ENCODE data around the gene CRIM1. TPM values are rescaled to one million over a fixed set of nuclear protein-coding genes. Genes with fewer than 3 reads are reported as not detected.
A peak's percentile ranks its signal among the peaks of the same experiment; 100 is the strongest.

CRIM1 gene
- total and polyA plus RNA-seq, 2 experiments from 2014 or later: 10.5 to 36.4 TPM

DNA sequence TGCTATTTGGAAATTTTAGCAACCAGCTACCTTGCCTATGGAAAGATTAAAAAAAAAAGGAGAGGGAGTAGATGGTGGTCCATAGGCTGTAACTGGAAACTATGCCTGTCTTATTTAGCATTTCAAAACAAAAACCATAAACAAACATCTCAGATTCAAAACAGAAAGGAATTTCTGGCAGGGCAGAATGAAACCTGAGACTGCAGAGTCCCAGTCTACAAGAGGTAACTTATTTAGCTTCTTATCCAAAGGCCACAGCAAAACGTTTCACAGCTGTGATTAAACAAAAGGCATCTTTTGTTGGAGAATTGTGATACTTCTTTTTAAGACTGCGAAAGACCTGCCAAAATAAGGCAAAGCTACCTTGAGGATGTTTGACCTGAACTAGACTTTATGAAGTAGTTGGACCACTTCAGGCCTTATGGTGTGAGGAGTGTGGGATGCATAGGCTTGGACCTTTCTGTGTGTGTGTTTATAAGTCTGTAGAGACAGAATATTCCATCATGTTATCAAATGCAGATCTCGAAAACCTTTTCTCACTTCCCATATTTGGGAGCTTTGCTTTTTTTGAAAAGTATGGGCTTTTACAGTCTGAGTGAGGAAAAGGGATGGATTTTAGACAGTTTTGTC, 11.0 kb downstream of the CRIM1 start:
- peak overlapping the region; percentile 34 for H3K4me3 ChIP-seq
- H3K27me3 Mint-ChIP-seq (ENCODE audit: insufficient read depth, low read depth, poor library complexity): no peaks in the 10 kb centered on the region
- H3K9me2 ChIP-seq (ENCODE audit: insufficient read depth): no peaks in the 10 kb centered on the region
- no peaks in the 10 kb centered on the region for H3K27me3 ChIP-seq (ENCODE audit: insufficient read depth)
- H3K27ac ChIP-seq (ENCODE audit: low read depth): peak overlapping the region; percentile 75
- peak overlapping the region; percentile 61 for H3K4me2 ChIP-seq
- H2AFZ ChIP-seq: no peak overlapping the region
- peak; percentile 55 for DNase-seq (ENCODE audit: low spot score)
- no peaks in the 10 kb centered on the region for H3F3A ChIP-seq (replicated peaks; ENCODE audit: low read depth)
- peak overlapping the region; percentile 4; the same call in 1 of the 2 replicates for H3K27ac Mint-ChIP-seq
- H3K79me2 ChIP-seq (replicated peaks; ENCODE audit: insufficient read depth): peaks cover 100% of the 10 kb centered on the region
- no peaks in the 10 kb centered on the region for H3K36me3 ChIP-seq (ENCODE audit: insufficient read depth)
- H3K36me3 Mint-ChIP-seq (ENCODE audit: low read depth): no peaks in the 10 kb centered on the region
- ATAC-seq: no peak; the same call in 2 of the 3 replicates
- TF ChIP-seq ETS1 (IDR thresholded peaks at IDR 0.05) (no peak), POLR2AphosphoS5 (IDR thresholded peaks at IDR 0.05; ENCODE audit: low read depth) (no peak)
- no peaks in the 10 kb centered on the region for H3K9me3 Mint-ChIP-seq
- H4K20me1 ChIP-seq (replicated peaks; ENCODE audit: insufficient read depth): peaks cover 5% of the 10 kb centered on the region; the same call in 1 of the 2 replicates
- peaks cover 86% of the 10 kb centered on the region for H3K4me1 ChIP-seq (ENCODE audit: insufficient read depth)
- H3K4me1 Mint-ChIP-seq: peaks cover 94% of the 10 kb centered on the region
- H3K4me3 Mint-ChIP-seq: peak overlapping the region; percentile 60

DNA sequence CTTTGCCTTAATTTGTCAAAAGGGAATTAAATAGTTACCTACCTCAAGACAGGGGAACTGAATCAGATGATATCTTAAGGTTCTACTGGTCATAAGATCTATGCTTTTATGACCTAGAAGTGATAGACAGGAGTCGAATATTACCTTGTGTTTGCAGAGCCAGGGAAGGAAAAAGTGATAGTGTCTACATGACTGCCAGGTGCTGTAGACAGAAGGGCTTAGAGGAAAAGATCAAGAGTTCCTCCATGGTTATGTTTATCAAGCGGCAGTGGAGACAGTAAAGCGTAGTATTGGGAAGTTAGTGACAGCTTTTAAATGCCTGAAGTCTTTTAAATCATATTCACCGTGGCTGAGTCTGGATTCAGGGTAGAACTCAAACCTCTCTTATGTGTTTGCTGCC, 11.9 kb downstream of the CRIM1 start:
- Mint-ChIP-seq H3K27me3 (ENCODE audit: insufficient read depth, low read depth, poor library complexity) (no peaks in the 10 kb centered on the region), H3K36me3 (ENCODE audit: low read depth) (no peaks in the 10 kb centered on the region), H3K4me1 (peaks cover 94% of the 10 kb centered on the region), H3K27ac (peak overlapping the region; percentile 72), H3K4me3 (peak overlapping the region; percentile 36), H3K9me3 (no peaks in the 10 kb centered on the region)
- DNase-seq (ENCODE audit: low spot score) (no peak), ATAC-seq (no peak; the same call in 2 of the 3 replicates)
- H3K4me2 ChIP-seq: peak overlapping the region; percentile 61
- peaks cover 100% of the 10 kb centered on the region for H3K79me2 ChIP-seq (replicated peaks; ENCODE audit: insufficient read depth)
- H2AFZ ChIP-seq: no peak overlapping the region
- no peaks in the 10 kb centered on the region; the same call in 1 of the 2 replicates for H4K20me1 ChIP-seq (replicated peaks; ENCODE audit: insufficient read depth)
- peaks cover 83% of the 10 kb centered on the region for H3K4me1 ChIP-seq (ENCODE audit: insufficient read depth)
- no peaks in the 10 kb centered on the region for H3K9me2 ChIP-seq (ENCODE audit: insufficient read depth)
- H3F3A ChIP-seq (replicated peaks; ENCODE audit: low read depth): no peaks in the 10 kb centered on the region
- H3K4me3 ChIP-seq: peak overlapping the region; percentile 0; the same call in 1 of the 2 replicates
- no peaks in the 10 kb centered on the region for H3K36me3 ChIP-seq (ENCODE audit: insufficient read depth)
- no peak for TF ChIP-seq POLR2AphosphoS5 (IDR thresholded peaks at IDR 0.05; ENCODE audit: low read depth)
- H3K27me3 ChIP-seq (ENCODE audit: insufficient read depth): no peaks in the 10 kb centered on the region
- peak overlapping the region; percentile 51 for H3K27ac ChIP-seq (ENCODE audit: low read depth)

GRCh38 chr2:36367895-36368353, 12.3 kb downstream of the CRIM1 start:
- peak; percentile 58 for ATAC-seq

More at GRCh38 chr2:36367895-36368353, 12.3 kb downstream of the CRIM1 start:
- Histone ChIP-seq H3K27ac (ENCODE audit: low read depth) (peak overlapping the region; percentile 56), H3K9me2 (ENCODE audit: insufficient read depth) (no peaks in the 10 kb centered on the region), H3K79me2 (replicated peaks; ENCODE audit: insufficient read depth) (peaks cover 100% of the 10 kb centered on the region), H3K4me1 (ENCODE audit: insufficient read depth) (peaks cover 83% of the 10 kb centered on the region), H3F3A (replicated peaks; ENCODE audit: low read depth) (no peaks in the 10 kb centered on the region), H3K4me3 (peak overlapping the region; percentile 8), H3K27me3 (ENCODE audit: insufficient read depth) (no peaks in the 10 kb centered on the region), H3K4me2 (peak overlapping the region; percentile 61), H3K36me3 (ENCODE audit: insufficient read depth) (no peaks in the 10 kb centered on the region), H2AFZ (no peak overlapping the region), H4K20me1 (replicated peaks; ENCODE audit: insufficient read depth) (no peaks in the 10 kb centered on the region)
- H3K4me3 Mint-ChIP-seq: peak overlapping the region; percentile 36
- H3K36me3 Mint-ChIP-seq (ENCODE audit: low read depth): no peaks in the 10 kb centered on the region
- DNase-seq (ENCODE audit: low spot score): peak; percentile 80
- H3K4me1 Mint-ChIP-seq: peaks cover 94% of the 10 kb centered on the region
- H3K9me3 Mint-ChIP-seq: no peaks in the 10 kb centered on the region
- peak overlapping the region; percentile 72 for H3K27ac Mint-ChIP-seq
- TF ChIP-seq CTCF (conservative IDR thresholded peaks at IDR 0.05; ENCODE audit: low read depth in 2 of 2) (no peak), POLR2AphosphoS5 (IDR thresholded peaks at IDR 0.05; ENCODE audit: low read depth) (no peak)
- H3K27me3 Mint-ChIP-seq (ENCODE audit: insufficient read depth, low read depth, poor library complexity): no peaks in the 10 kb centered on the region
